ENCODE measurements around the gene PAWR.

PAWR gene, protein sequence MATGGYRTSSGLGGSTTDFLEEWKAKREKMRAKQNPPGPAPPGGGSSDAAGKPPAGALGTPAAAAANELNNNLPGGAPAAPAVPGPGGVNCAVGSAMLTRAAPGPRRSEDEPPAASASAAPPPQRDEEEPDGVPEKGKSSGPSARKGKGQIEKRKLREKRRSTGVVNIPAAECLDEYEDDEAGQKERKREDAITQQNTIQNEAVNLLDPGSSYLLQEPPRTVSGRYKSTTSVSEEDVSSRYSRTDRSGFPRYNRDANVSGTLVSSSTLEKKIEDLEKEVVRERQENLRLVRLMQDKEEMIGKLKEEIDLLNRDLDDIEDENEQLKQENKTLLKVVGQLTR

DNA sequence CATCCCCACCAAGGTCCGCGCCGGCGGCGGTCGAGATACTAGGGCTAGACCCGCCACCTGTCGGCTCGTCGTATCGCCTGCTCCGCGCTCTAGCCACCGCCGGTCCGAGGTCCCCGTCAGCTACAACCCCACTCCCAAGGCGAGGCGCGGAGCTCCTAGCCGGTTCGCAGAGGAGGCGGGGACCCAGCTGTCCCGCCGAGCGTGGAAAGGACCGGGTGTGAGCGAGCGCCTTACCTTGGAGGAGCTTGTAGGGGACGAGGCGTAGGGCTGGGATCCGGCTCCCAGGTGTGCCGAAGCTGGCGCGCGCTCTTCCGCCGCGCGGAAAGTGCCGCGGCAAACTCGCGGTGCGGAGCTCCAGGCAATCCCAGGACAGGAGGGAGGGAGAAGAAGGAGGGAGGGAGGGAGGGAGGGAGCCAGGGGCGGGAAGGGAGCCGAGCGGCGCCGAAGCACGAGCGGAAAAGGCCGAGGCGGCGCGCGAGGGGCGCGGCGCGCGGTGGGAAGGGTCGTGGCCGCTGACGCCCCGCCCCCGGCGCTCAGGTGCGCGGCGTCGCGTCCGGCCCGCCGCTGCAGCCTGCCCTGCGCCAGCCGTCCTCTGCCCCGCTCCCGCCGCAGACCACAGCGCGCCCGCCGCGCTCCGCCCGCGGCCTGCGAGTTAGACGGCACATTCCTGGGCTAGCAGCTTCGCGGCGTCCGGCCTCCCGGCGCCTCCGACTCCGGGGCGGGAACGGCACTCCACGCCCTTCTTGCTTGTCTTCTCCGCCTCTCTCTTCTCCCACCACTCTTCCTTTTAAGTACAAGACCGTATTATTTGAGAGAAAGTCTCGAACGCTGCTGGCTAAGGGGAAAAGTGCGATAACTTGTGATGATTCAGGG, at the start of gene PAWR:
PAWR (minus strand) TSS at position 327 of the 873 bp plus-strand sequence. CDS start 720 bp downstream, outside the sequence.
- no peak for DNase-seq (ENCODE audit: low read depth)

DNA sequence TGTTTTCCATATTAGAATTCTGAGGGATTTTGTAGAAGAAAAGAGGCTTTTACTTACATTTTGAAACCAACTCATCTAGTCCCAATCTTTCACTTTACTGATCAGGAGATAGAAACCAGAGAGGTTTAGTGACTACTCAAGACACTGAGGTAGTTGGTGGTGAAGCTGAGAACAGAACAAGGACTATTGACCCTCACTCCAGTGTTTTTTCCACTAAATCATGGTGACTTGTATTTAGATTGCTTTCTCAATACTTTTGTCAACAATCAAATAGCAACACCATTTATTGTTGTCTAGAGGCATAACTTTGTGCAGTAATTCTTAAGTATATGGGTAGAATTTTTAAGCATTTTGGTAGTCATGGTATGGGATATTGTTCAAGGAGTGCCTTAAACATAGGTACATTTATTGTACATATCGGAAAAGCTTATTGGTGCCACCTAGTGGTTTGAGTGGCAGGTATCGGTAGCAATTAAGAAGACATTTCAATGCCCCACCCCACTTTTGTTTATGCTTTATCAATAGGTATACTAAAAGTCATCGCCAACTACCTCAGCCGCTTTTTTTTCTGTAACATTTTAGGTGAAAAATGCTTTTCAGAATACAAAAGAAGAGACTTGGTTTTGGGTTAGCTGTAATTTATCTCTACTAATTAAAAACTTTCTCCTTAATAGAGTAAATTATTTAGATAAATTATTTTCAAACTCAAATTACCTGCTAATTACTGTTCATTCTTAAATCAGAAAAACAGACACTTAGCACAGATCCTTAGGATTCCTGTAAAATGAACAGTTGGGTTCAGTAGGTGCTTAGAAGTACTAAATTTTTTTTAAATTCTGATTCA, 47.3 kb upstream of the PAWR start:
- DNase-seq (ENCODE audit: low read depth) = no peak

- DNase-seq (ENCODE audit: low read depth) = no peak
Observed at GRCh38 chr12:79732638-79733037, 41.9 kb upstream of the PAWR start.

- DNase-seq (ENCODE audit: low read depth) = no peak
Observed at GRCh38 chr12:79725987-79726386, 35.2 kb upstream of the PAWR start.

GRCh38 chr12:79717006-79717405, 26.2 kb upstream of the PAWR start:
- no peak for DNase-seq (ENCODE audit: low read depth)

DNA sequence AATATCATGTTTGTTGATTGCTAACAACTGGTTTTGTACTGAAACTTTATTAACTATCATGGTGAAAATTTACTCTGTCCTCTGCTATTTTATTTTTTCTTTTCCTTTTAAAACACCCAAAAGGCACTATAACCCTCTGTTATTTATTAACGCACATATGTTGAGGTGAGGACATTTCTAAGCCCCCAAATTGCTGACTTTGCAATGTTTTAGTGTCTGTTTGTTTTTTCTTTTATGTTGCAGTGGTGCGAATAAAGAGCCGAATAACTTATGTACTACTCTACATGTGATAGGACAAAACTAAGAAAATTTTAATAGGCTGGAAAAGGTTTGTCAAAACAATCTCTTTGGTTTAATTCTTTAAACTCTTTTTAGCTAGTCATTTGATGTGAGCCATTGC, 24.5 kb upstream of the PAWR start:
- DNase-seq (ENCODE audit: low read depth) = no peak

DNA sequence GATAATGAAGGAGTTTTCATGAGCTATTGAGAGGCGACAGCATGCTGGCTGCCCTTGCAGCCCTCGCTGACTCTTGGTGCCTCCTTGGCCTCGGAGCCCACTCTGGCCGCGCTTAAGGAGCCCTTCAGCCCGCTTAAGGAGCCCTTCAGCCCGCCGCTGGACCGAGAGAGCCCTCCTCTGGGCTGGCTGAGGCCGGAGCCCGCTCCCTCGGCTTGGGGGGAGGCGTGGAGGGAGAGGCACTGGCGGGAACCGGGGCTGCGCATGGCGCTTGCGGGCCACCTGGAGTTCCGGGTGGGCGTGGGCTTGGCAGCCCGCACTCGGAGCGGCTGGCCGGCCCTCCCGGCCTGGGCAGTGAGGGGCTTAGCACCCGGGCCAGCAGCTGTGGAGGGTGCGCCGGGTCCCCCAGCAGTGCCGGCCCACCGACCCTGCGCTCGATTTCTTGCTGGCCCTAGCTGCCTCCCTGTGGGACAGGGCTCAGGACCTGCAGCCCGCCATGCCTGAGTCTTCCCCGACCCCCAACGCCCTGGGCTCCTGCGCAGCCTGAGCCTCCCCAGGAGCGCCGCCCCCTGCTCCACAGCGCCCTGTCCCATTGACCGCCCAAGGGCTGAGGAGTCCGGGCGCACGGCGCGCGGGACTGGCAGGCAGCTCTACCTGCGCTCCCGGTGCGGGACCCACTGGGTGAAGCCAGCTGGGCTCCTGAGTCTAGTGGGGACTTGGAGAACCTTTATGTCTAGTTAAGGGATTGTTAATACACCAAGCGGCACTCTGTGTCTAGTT, 20.1 kb upstream of the PAWR start:
- DNase-seq (ENCODE audit: low read depth) = no peak

GRCh38 chr12:79707830-79708229, 17.1 kb upstream of the PAWR start:
- no peak for DNase-seq (ENCODE audit: low read depth)

GRCh38 chr12:79706676-79707075, 15.9 kb upstream of the PAWR start:
- DNase-seq (ENCODE audit: low read depth) = no peak

DNA sequence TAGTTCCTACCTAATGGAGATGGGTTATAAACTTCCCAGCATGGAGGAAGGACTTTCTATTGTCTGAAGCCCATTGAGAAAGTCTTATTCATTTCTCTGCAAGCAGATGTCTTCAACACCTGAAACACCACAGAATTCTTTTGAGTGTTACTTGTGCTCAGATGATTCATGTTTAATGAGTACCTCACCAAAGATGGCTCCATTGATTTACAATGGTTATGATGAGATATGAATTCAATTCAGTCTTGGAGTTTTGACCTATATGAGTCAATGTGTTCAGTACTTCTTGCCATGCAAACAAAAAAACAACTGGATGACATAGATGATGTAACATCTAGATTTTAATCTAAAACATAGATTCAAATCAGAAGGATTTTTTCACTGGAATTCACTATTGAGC, 15.4 kb upstream of the PAWR start:
- DNase-seq (ENCODE audit: low read depth) = no peak

- no peak for DNase-seq (ENCODE audit: low read depth)
Observed at GRCh38 chr12:79698966-79699365, 8.2 kb upstream of the PAWR start.

GRCh38 chr12:79696416-79696815, 5.7 kb upstream of the PAWR start:
- no peak for DNase-seq (ENCODE audit: low read depth)

- DNase-seq (ENCODE audit: low read depth) = no peak
Observed at GRCh38 chr12:79692860-79693577, 2.3 kb upstream of the PAWR start.

- no peak for DNase-seq (ENCODE audit: low read depth)
Observed at GRCh38 chr12:79691511-79692248, 916 bp upstream of the PAWR start.

DNA sequence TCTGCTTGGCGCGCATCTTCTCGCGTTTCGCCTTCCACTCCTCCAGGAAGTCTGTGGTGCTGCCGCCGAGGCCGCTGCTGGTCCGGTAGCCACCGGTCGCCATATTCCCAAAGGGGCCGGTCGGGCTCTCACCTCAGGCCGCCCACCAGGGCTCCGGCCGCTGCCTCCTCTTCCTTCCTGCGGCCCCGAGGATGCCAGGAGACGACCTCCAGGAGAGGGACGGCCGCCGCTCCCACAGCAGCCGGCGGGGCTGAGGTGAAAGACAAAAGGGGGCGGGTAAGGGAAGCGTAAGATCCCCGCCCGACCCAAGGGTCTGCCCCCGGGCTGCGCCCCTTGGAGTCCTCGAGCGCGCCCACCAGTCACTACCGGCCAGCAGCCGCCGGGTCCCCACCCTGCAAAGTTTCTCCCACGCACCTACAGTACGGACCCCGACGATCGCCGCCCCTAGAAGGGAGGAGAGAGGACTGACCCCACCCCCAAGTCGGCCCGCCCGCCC, 574 bp downstream of the PAWR start:
- no peak for DNase-seq (ENCODE audit: low read depth)

DNA sequence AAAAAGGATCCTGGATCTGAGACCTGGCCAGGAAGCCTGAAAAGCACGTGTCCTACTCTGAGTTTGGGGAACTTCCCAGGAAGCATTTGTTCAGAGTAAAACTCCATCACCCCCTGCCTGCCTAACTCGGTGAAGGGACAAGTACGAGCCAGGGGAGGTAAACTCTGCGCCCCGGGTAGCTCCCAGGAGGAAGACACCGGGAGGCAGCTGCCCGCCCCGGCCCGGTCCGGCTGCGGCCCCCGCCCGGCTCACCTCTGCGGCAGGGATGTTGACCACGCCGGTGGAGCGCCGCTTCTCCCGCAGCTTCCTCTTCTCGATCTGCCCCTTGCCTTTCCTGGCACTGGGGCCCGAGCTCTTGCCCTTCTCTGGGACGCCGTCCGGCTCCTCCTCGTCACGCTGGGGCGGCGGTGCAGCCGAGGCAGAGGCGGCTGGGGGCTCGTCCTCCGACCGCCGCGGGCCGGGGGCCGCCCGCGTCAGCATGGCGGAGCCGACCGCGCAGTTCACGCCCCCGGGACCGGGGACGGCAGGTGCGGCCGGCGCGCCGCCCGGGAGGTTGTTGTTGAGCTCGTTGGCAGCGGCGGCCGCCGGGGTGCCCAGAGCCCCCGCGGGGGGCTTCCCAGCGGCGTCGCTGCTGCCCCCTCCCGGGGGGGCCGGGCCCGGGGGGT, 1.2 kb downstream of the PAWR start:
- DNase-seq (ENCODE audit: low read depth) = no peak

- DNase-seq (ENCODE audit: low read depth) = no peak
Observed at GRCh38 chr12:79689061-79689476, 1.7 kb downstream of the PAWR start.

GRCh38 chr12:79688376-79689060, 2.2 kb downstream of the PAWR start:
- DNase-seq (ENCODE audit: low read depth) = no peak

Data from stimulated activated CD8-positive, alpha-beta memory T cell treated with anti-CD3 and anti-CD28 coated beads, Interleukin-15, amount 100 ng/mL, for 1 hour (primary cell).